ENCODE data around the gene ATOSA.

DNA sequence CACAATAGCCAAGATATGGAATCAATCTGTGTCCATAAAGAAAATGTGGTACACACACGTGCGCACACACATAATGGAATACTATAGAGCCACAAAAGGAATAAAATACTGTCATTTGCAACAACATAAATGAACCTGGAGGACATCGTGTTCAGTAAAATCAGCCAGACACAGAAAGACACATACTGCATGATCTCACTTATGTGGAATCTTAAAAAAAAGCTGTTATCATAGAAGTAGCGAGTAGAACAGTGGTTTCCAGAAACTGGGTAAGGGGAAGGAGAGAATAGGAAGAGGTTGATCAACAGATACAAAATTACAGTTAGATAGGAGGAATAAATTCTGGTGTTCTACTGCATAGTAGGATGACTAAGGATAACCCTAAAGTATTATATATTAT lies 11.1 kb downstream of the ATOSA start:
- TF ChIP-seq CTCF (IDR thresholded peaks at IDR 0.05) (no peak), POLR2AphosphoS5 (IDR thresholded peaks at IDR 0.05; ENCODE audit: insufficient read depth in 1 of 2, low read depth in 1 of 2) (no peak)
